ENCODE measurements around the gene NCLN.

The NCLN gene

GRCh38 chr19:3238066-3238561 lies 52.4 kb downstream of the NCLN start:
- no peaks in the 10 kb centered on the region for H3K27me3 ChIP-seq (ENCODE audit: insufficient read depth, low read length)
- no peaks in the 10 kb centered on the region for H4K20me1 ChIP-seq (ENCODE audit: insufficient read depth, low read length)
- no peaks in the 10 kb centered on the region for H3F3A ChIP-seq (ENCODE audit: insufficient read depth, low read length)
- H2AFZ ChIP-seq (ENCODE audit: low read length): no peak overlapping the region
- H3K4me3 ChIP-seq (ENCODE audit: low read depth, low read length, poor library complexity, severe bottlenecking): no peak overlapping the region
- H3K4me2 ChIP-seq (ENCODE audit: low read length): no peak overlapping the region
- no peaks in the 10 kb centered on the region for H3K79me2 ChIP-seq (ENCODE audit: insufficient read depth, low read length)
- TF ChIP-seq, protein P1, sequence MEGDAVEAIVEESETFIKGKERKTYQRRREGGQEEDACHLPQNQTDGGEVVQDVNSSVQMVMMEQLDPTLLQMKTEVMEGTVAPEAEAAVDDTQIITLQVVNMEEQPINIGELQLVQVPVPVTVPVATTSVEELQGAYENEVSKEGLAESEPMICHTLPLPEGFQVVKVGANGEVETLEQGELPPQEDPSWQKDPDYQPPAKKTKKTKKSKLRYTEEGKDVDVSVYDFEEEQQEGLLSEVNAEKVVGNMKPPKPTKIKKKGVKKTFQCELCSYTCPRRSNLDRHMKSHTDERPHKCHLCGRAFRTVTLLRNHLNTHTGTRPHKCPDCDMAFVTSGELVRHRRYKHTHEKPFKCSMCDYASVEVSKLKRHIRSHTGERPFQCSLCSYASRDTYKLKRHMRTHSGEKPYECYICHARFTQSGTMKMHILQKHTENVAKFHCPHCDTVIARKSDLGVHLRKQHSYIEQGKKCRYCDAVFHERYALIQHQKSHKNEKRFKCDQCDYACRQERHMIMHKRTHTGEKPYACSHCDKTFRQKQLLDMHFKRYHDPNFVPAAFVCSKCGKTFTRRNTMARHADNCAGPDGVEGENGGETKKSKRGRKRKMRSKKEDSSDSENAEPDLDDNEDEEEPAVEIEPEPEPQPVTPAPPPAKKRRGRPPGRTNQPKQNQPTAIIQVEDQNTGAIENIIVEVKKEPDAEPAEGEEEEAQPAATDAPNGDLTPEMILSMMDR (IDR thresholded peaks at IDR 0.05; ENCODE audit: low read length): no peak
- no peak for TF ChIP-seq EZH2 (IDR thresholded peaks at IDR 0.05; ENCODE audit: borderline replicate concordance, low read length)
- no peaks in the 10 kb centered on the region for H3K4me1 ChIP-seq (ENCODE audit: insufficient read depth, low read length, severe bottlenecking)
- H3K36me3 ChIP-seq (ENCODE audit: insufficient read depth, low read length): no peaks in the 10 kb centered on the region
- H3K9me2 ChIP-seq (ENCODE audit: low read depth, low read length): no peaks in the 10 kb centered on the region
- H3K9me3 ChIP-seq (ENCODE audit: low read length): no peaks in the 10 kb centered on the region
- no peak overlapping the region for H3K27ac ChIP-seq (ENCODE audit: low read depth, low read length, poor library complexity, severe bottlenecking)
- no peak overlapping the region for H3K9ac ChIP-seq (ENCODE audit: low read length)

DNA sequence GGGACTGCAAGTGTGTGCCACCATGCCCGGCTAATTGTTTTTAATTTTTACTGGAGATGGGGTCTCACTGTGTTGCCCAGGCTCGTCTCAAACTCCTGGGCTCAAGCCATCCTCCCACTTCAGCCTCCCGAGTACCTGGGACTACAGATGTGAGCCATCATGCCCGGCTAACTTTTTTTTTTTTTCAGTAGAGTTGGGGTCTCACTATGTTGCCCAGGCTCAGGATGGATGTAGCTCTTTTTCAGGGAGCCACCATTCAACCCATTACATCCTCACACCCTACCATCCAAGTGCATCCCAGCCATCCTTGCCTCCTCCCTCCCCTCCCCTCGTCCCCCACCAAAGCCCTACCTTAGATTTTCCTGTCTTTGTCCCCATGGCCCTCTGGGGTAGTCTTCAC lies 53.6 kb downstream of the NCLN start:
- H3K4me2 ChIP-seq (ENCODE audit: low read length): no peak overlapping the region
- no peak overlapping the region for H2AFZ ChIP-seq (ENCODE audit: low read length)
- H3K4me1 ChIP-seq (ENCODE audit: insufficient read depth, low read length, severe bottlenecking): no peaks in the 10 kb centered on the region
- no peaks in the 10 kb centered on the region for H3K27me3 ChIP-seq (ENCODE audit: insufficient read depth, low read length)
- H3K36me3 ChIP-seq (ENCODE audit: insufficient read depth, low read length): no peaks in the 10 kb centered on the region
- no peak overlapping the region for H3K27ac ChIP-seq (ENCODE audit: low read depth, low read length, poor library complexity, severe bottlenecking)
- H3K9me3 ChIP-seq (ENCODE audit: low read length): no peaks in the 10 kb centered on the region
- no peaks in the 10 kb centered on the region for H3K9me2 ChIP-seq (ENCODE audit: low read depth, low read length)
- no peak for TF ChIP-seq EZH2 (IDR thresholded peaks at IDR 0.05; ENCODE audit: borderline replicate concordance, low read length)
- TF ChIP-seq, protein P1 (IDR thresholded peaks at IDR 0.05; ENCODE audit: low read length): no peak
- H4K20me1 ChIP-seq (ENCODE audit: insufficient read depth, low read length): no peaks in the 10 kb centered on the region
- no peaks in the 10 kb centered on the region for H3K79me2 ChIP-seq (ENCODE audit: insufficient read depth, low read length)
- no peak overlapping the region for H3K9ac ChIP-seq (ENCODE audit: low read length)
- no peak overlapping the region for H3K4me3 ChIP-seq (ENCODE audit: low read depth, low read length, poor library complexity, severe bottlenecking)
- H3F3A ChIP-seq (ENCODE audit: insufficient read depth, low read length): no peaks in the 10 kb centered on the region

- no peaks in the 10 kb centered on the region for H3K36me3 ChIP-seq (ENCODE audit: insufficient read depth, low read length)
- H3K9me3 ChIP-seq (ENCODE audit: low read length): no peaks in the 10 kb centered on the region
- H4K20me1 ChIP-seq (ENCODE audit: insufficient read depth, low read length): no peaks in the 10 kb centered on the region
- H3K4me1 ChIP-seq (ENCODE audit: insufficient read depth, low read length, severe bottlenecking): no peaks in the 10 kb centered on the region
- no peak overlapping the region for H2AFZ ChIP-seq (ENCODE audit: low read length)
- no peak overlapping the region for H3K9ac ChIP-seq (ENCODE audit: low read length)
- no peaks in the 10 kb centered on the region for H3K27me3 ChIP-seq (ENCODE audit: insufficient read depth, low read length)
- H3K27ac ChIP-seq (ENCODE audit: low read depth, low read length, poor library complexity, severe bottlenecking): no peak overlapping the region
- H3F3A ChIP-seq (ENCODE audit: insufficient read depth, low read length): no peaks in the 10 kb centered on the region
- no peak overlapping the region for H3K4me2 ChIP-seq (ENCODE audit: low read length)
- no peaks in the 10 kb centered on the region for H3K9me2 ChIP-seq (ENCODE audit: low read depth, low read length)
- no peak for TF ChIP-seq EZH2 (IDR thresholded peaks at IDR 0.05; ENCODE audit: borderline replicate concordance, low read length)
- TF ChIP-seq, protein P1 (IDR thresholded peaks at IDR 0.05; ENCODE audit: low read length): no peak
- no peaks in the 10 kb centered on the region for H3K79me2 ChIP-seq (ENCODE audit: insufficient read depth, low read length)
- no peak overlapping the region for H3K4me3 ChIP-seq (ENCODE audit: low read depth, low read length, poor library complexity, severe bottlenecking)
Observed at GRCh38 chr19:3243819-3244700, 58.3 kb downstream of the NCLN start.
